Endometrial microvascular endothelial cells (primary cell): ENCODE data around the gene MAL. TPM values are rescaled to one million over a fixed set of nuclear protein-coding genes. Genes with fewer than 3 reads are reported as not detected.
"Not testable (repeated sequence)": the region's sequence is repeated elsewhere in the genome, so short reads cannot be mapped to it uniquely, and the experiment has no call there.

ENCODE experiments used
- in situ Hi-C: cut with HindIII; loops from 2 replicates; pipeline ENCODE4 v1.10.0; 2017; ENCODE audit warnings: low sequenced_read_pairs, low pct_unique_long_range_greater_than_20kb; ENCODE audit errors: inconsistent ontology term
- total RNA-seq: library from RNA; depleted of rRNA; stranded (reverse); fragments of >200 nt; gene quantifications from one replicate; pipeline ENCODE4 v1.2.3, GENCODE V29; 2015; ENCODE audit errors: inconsistent ontology term

MAL gene
- total RNA-seq, 1 donor from 2014 or later = not detected

DNA sequence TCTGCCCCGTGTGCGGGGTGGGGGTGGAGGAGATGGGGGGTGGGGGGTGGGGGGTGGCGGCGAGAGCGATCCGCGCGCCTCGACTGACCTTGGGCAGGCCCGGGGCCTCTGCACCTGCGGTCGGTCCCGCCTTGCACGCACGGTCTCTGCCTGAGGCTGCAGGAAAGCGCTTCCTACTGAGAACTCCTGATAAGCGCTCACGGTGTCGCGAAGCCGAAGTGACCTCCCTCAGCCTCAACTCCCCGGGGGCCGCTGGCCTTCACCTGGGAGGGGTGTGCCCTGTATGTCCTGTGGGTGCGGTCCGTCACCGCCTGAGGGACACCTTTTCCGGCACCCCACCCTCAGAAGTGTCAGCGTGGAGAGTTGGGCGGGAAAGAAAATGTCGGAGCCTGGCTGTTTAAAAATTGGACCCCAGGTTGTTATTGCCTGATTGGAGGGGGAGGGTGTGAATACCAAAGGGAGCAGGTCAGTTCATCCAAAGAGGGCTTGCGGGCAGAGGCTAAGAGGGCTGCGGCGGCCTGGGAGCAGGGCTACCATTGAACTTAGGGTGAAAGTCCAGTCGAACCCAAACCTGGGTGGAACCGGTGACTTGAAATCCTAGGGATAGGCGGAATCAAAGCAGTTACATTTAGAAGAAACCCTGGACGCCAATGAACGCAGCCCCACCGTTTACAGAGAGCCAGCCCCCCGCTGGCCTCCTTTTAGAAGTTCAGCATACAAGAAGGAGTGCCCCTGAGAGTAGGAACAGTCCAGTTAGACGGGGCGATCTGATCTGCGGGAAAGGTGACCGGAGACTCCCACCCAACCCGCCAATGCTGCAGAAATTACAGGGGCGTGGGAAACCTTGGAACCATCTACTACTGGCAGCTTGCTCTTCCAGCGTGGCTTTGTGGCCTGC lies 1.2 kb downstream of the MAL start:
- in situ Hi-C loops = no loop called here

- in situ Hi-C loops = no loop called here
Measured at GRCh38 chr2:95027369-95027720, 1.8 kb downstream of the MAL start.

- in situ Hi-C loops = no loop called here
Measured at GRCh38 chr2:95029898-95030341, 4.4 kb downstream of the MAL start.

- in situ Hi-C loops = no loop called here
Measured at GRCh38 chr2:95030496-95030895, 5.0 kb downstream of the MAL start.

GRCh38 chr2:95031076-95031725 lies 5.7 kb downstream of the MAL start:
- in situ Hi-C loops = no loop called here

GRCh38 chr2:95031726-95032116 lies 6.2 kb downstream of the MAL start:
- in situ Hi-C loops = no loop called here

GRCh38 chr2:95032341-95032740 lies 6.8 kb downstream of the MAL start:
- in situ Hi-C loops = no loop called here

GRCh38 chr2:95032868-95033603 lies 7.5 kb downstream of the MAL start:
- in situ Hi-C loops = no loop called here

GRCh38 chr2:95034221-95034620 lies 8.7 kb downstream of the MAL start:
- in situ Hi-C loops = no loop called here

DNA sequence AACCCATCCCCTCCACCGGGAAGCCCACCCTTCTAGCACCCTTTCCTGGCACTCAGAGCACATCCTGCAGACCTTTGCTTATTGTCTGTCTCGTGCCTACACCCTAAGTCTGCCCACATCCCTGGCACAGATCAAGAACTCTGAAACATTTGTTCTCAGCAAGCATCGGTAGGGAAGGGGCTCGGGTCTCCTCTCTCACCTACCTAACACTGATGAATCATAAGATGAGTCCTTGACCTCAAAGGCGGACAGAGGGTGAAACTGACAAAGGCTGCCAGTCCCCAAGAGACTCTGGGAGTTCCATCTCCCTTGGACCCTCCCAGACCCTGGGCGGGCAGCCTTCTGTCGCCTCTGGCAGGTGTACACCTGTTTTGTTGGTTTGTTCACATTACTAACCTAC lies 9.3 kb downstream of the MAL start:
- in situ Hi-C loops = no loop called here

DNA sequence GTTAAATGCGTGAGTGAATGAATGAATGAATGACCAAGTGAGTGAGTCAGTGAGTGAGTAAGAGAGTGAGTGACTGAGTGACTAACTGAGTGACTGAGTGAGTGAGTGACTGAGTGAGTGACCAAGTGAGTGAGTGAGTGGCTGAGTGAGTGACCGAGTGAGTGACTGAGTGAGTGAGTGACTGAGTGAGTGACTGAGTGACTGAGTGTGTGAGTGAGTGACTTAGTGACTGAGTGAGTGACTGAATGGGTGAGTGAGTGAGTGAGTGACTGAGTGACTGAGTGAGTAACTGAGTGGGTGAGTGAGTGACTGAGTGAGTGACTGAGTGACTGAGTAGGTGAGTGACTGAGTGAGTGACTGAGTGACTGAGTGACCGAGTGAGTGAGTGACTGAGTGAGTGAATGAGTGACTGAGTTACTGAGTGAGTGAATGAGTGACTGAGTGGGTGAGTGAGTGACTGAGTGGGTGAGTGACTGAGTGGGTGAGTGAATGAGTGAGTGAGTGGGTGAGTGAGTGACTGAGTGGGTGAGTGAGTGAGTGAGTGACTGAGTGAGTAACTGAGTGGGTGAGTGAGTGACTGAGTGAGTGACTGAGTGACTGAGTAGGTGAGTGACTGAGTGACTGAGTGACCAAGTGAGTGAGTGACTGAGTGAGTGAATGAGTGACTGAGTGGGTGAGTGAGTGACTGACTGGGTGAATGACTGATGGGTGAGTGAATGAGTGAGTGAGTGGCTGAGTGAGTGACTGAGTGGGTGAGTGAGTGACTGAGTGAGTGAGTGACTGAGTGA lies 11.3 kb downstream of the MAL start:
- in situ Hi-C loops = no loop called here

GRCh38 chr2:95037384-95037839 lies 11.9 kb downstream of the MAL start:
- in situ Hi-C loops = no loop called here

DNA sequence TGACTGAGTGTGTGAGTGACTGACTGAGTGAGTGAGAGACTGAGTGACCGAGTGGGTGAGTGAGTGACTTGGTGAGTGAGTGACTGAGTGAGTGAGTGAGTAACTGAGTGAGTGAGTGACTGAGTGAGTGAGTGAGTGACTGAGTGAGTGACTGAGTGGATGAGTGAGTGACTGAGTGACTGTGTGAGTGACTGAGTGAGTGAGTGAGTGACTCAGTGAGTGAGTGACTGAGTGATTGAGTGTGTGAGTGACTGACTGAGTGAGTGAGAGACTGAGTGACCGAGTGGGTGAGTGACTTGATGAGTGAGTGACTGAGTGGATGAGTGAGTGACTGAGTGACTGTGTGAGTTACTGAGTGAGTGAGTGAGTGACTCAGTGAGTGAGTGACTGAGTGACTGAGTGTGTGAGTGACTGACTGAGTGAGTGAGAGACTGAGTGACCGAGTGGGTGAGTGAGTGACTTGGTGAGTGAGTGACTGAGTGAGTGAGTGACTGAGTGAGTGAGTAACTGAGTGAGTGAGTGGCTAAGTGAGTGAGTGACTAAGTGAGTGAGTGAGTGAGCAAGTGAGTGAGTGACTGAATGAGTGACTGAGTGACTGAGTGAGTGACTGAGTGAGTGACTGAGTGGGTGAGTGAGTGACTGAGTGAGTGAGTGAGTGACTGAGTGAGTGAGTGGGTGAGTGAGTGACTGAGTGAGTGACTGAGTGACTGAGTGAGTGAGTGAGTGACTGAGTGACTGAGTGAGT lies 12.5 kb downstream of the MAL start:
- in situ Hi-C loops = not testable (repeated sequence)

- in situ Hi-C loops = no loop called here
Measured at GRCh38 chr2:95038635-95039298, 13.3 kb downstream of the MAL start.

DNA sequence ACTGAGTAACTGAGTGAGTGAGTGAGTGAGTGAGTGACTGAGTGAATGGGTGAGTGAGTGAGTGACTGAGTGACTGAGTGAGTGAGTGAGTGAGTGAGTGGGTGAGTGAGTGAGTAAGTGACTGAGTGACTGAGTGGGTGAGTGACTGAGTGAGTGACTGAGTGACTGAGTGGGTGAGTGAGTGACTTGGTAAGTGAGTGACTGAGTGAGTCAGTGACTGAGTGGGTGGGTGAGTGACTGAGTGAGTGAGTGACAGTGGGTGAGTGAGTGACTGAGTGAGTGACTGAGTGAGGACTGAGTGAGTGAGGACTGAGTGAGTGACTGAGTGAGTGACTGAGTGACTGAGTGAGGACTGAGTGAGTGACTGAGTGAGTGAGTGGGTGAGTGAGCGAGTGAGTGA lies 13.9 kb downstream of the MAL start:
- in situ Hi-C loops = no loop called here

DNA sequence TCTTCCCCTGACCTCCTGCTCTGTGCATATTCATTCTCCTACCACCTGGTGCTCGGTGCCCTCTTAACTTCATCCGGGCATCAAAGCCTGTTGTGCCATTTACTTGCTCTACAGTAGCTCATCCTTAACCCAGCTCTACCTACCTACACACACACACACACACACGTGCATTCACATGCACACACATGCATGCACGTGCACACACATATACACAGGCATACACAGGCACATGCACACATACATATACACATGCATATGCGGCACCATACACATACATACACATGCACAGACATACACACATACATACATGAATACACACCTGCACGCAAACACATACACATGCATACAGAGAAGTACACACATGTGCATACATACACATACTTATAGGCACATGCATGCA lies 14.5 kb downstream of the MAL start:
- in situ Hi-C loops = no loop called here

DNA sequence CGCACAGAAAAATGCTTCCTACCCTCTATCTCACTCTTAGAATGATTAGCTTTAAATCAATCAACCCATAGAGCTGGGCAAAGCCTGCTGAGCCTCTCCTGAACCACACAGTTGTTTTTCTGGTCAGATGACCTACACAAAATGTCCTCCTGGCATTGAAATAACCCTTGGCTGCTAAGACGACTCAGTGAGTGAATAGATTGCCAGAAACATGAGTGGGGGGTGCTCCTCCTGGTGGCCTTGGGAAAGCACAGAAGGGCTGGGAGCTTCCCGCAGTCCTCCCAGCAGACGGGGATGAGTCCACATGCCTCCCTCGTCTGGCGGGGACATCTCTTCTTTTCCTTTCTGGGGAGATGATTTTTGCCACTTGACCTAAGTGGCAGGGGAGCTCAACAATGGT lies 14.9 kb downstream of the MAL start:
- in situ Hi-C loops = no loop called here
